Hepatic stellate cell (primary cell): ENCODE measurements around the gene SMG6.

Source experiments
- DNase-seq: peaks from one replicate; pipeline ENCODE4 v3.0.0; 2011; ENCODE audit warnings: low spot score

SMG6 gene

DNA sequence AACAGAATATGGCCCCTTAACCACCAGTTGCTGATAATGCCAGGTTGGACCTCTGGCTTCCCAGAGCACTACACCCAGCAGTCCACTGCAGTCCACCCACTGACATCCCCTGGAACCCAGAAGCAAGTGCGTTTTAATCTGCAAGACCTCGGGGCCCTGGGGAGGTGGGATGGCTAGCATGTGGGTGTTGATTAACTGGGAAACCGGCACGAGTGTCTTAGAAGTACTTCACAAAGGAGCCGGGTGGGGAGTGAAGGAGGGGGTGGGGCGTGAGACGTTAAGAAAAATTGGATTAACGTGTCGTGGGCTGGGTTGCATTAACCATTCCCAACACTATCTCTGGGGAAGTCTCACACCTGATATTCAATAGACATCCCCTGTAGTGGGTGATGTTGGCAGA, 254.8 kb downstream of the SMG6 start:
- no peak for DNase-seq

DNA sequence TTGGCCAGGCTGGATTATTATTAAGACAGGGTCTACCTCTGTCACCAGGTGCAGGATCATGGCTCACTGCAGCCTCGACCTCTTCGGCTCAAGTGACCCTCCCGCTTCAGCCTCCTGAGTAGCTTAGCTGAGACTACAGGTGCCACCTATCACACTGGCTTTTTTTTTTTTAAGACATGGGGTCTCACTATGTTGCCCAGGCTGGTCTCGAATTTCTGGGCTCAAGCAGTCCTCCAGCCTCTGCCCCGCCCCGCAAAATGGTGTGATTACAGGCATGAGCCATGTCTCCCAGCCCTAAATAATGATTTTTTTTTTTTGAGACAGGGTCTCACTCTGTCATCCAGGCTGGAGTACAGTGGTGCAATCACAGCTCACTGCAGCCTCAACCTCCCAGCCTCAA, 256.0 kb downstream of the SMG6 start:
- no peak for DNase-seq

DNA sequence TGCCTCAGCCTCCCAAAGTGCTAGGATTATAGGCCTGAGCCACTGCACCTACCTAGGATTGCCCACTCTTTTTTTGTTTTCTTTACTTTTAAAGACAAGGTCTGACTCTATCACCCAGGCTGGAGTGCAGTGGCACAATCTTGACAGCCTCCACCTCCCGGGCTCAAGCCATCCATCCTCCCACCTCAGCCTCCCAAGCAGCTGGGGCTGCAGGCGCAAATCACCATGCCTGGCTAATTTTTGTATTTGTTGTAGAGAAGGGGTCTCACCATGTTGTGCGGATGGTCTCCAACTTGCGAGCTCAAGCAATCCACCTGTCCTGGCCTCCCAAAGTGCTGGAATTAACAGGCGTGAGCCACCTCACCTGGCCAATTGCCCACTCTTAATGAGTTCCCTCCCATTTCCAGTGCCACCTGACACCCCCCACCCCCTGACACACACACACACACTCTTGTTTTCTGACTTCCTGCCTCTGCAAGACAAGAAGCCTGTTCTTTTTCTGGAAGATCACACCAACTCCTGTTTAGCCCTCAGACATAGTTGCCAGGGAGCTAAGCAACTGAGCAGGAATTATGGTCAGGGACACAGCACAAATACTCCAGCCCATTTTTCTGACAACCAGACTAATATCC, 259.2 kb downstream of the SMG6 start:
- no peak for DNase-seq

DNA sequence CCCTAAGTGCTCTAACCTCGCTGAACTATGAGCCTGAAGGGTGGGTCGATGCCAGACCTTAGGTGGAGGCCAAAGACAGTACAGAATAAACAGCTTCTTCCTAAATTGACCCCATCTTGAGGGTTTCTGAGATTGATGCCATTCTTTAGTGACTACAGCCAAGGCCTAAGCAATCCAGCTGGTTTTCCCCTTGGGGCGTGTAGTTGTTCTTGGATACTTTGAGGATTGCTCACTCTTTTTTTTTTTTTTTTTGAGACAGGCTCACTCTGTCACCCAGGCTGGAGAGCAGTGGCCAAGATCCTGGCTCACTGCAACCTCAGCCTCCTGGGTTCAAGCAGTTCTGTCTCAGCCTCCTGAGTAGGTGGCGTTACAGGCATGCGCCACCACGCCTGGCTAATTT, 259.8 kb downstream of the SMG6 start:
- DNase-seq: peak; percentile 86

DNA sequence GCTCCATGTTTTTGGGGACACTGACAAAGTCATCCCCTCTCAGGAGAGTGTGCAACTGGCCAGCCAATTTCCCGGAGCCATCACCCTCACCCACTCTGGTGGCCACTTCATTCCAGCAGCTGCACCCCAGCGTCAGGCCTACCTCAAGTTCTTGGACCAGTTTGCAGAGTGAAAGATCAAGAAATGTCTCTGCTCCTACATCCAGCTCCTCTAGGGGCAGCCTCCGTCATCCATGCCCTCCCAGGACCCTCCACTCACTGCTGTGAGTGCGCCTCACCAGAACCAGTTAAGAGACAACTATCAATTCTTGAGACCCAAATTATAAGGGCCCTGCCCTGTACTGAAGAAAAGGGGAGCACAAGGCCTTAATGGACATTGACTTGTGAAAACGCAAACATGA, 260.7 kb downstream of the SMG6 start:
- DNase-seq: no peak

DNA sequence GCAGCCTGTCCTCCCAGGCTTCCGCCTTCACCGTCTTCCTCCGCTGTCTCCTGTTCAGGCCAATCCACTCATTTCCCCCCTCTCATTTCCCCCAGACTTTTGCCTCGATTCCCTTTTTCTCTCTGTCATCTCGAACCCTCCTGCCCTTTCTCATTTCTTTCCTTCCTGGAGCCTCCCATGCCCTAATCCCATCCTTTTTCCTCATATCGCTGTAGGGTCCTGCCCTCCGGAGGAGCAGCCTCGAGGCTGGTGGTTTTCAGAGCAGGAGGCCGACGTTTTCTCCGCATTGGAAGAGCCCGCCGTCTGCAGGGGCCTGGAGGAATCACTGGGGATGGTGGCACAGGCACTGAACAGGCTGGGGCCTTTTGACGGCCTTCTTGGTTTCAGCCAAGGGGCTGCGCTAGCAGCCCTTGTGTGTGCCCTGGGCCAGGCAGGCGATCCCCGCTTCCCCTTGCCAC, 261.2 kb downstream of the SMG6 start:
- DNase-seq: no peak

DNA sequence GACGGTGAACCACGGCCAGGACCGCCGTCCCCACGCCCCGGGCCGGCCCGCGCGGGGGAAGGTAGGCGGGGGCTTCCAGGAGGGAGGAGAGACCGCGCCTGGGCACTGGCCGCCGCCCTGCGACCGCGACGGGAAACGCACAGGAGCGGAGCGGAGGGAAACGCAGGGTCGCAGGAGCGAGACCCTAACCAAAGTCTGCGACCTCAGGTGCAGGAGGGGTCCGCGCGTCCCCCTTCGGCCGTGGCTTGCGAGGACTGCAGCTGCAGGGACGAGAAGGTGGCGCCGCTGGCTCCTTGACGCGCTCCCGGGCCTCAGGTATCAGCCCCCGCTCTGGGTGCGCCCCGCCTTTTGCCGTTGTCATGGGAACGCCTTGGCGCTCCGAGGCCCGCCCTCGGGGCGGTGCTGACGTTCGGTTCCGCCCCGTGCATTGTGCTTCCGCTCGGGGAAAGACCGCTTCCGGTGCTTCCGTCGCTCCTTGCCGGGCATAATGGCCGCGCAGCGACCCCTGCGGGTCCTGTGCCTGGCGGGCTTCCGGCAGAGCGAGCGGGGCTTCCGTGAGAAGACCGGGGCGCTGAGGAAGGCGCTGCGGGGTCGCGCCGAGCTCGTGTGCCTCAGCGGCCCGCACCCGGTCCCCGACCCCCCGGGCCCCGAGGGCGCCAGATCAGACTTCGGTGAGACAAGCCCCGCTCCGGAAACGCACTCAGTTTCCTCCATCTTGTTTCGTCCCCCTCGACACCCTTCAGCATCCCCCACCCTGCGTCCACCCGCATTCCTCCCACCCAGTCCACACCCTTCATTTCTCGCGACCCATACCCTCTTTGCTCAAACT, 261.8 kb downstream of the SMG6 start, which contains the start of gene OVCA2:
OVCA2 (plus strand) TSS at position 462 of the 829 bp plus-strand sequence; CDS start at position 488, 26 bp downstream.
- DNase-seq: peak; percentile 92

DNA sequence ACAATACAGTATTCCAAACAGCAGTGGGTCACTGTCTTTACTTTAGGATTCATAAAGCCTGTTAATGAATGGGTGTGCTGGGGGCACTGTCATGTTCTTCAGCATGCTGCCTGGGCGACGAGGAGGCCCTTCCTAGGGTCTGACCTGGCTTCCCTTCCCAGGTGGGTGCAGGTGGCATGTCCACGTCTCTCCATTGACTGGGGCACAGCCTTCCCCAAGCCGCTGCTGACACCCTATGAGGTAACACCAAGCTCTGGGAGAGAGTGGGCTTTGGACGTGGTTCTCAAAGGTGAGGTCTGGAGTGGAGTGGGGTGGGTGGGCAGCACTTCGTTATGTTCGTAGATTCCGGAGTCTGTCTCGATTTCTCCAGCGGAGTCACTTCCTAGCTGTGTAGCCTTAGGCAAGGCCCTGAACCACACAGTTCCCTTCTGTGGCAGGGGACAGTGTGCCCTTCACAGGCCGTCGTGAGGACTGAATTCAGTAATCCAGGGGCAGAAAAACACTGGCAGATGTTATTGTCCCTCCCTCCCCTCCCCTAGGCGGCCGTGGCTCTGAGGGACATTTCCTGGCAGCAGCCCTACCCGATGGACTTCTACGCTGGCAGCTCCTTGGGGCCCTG, 262.5 kb downstream of the SMG6 start:
- no peak for DNase-seq

DNA sequence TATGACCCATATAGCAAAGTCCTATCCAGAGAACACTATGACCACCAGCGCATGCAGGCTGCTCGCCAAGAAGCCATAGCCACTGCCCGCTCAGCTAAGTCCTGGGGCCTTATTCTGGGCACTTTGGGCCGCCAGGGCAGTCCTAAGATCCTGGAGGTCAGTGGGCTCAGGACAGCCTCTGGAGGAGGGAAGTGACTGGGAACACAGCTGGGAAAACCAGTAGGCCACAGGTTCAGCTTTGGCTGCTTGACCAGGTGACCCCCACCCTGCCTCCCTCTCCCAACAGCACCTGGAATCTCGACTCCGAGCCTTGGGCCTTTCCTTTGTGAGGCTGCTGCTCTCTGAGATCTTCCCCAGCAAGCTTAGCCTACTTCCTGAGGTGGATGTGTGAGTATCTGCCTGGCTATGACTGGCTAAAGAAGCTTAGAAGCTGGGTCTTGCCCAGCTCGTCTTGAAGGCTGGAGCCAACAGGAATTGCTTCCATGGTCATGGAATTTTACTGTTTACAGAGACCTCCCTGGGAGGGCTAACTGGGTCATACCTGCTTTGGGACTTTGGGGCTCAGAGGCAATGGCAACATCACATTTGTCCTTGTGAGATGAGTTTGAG, 263.3 kb downstream of the SMG6 start:
- no peak for DNase-seq

DNA sequence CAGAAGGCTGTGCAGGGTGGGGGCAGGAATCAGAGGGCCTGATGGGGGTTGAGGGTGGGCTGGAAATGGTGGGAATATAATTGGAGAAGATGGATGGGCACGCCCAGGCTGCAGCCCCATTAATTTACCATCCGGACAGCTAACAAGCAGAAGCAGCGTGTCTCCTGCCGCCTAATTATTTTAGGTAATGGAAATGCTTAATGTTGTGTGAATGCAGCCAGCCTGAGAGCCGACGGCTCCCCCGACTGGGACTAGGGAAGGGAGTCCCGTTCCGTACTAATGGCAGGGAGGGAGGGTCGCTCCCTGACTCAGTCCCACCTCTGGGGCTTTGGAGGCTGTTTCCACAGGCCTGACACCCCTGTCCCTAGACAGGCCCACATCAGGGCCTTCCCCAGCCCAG, 266.4 kb downstream of the SMG6 start:
- no peak for DNase-seq

DNA sequence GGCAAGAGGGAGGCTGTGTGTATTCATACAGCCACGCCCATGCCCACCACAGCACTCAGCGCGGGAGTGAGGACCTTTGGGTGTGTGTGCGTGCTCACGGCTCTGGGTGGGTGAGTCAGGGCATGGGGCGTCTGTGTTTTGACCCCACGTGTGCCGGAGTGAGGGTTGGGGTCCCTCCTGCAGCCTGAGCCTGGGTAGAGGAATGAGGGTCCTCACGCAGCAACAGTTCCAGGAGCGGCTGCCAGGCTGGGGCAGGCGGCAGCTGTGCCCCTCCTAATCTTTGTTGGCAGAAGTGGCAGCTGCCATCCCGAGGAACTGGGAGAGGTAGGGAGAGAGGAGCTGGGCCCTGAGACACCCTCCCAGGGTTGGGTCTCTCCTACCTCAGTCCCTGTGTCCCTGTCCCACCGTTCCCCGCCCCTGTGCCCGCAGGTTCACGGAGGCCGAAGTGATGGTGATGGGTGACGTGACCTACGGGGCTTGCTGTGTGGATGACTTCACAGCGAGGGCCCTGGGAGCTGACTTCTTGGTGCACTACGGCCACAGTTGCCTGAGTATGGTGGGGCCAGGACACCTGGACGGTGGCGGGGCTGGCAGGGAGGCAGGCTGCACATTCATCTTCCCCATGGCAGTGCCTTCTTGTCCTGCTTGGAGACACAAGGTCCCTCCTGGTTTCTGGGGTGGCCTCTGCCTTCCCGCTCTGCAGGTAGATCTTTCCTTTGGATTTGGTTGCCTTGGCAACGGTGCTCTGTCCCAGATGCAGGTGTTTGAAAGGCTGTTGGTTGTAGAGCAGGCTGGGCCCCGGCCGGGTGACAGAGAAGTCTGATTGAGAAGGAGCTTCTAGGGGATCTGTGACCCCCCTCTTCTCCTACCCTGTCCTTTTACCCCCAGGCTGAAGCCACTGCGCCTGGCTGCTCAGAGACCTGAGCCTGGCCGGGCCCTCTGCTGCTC, 267.8 kb downstream of the SMG6 start:
- no peak for DNase-seq

DNA sequence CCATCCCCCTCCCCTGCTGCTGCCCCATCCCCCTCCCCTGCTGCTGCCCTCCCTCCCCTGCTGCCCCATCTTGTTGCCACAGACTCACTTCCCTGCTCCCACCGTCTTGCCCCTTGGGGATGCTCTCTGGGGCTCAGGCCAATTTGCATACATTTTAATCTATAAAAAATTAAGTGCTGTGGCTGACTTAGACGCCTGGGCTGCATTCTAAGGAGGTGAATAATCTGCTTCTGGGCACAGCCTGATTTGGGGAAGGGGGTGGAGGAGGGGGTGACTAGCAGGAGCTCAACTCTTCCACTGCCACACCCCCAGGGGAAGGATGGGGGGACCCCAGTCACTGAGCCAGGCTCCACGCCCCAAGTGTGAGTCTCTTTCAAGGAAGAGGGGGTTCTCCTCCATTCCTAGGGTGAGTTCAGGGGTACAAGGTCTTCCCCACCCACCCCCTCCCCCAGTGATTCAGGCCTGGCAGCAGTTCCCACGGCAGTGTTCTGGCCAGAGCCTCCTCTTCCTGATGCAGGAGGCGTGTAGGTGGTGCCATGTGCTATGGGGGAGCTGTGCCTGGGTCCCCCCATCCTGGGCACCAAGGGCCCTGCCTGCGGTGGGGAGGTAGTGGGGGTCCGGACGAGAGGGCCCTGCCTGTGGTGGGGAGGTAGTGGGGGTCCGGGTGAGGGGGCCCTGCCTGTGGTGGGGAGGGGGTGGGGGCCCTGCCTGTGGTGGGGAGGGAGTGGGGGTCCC, 268.6 kb downstream of the SMG6 start:
- peak; percentile 65 for DNase-seq

DNA sequence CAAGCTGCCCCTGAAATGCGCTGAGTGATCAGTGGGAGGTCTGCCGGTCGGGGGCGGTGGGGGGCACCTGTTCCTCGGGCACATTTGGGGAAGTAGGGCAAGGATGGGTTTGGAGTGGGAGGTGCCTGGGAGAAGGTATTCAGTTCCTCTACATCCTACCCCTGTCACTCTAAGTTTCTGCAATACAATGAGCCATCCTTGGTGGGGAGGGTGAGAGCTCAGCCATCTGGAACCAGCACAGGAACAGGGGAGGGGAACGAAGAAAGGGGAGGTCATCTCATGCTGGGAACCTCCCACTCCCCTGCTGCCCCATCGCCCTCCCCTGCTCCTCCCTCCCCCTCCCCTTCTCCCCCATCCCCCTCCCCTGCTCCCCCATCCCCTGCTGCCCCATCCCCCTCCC, 269.4 kb downstream of the SMG6 start:
- no peak for DNase-seq

DNA sequence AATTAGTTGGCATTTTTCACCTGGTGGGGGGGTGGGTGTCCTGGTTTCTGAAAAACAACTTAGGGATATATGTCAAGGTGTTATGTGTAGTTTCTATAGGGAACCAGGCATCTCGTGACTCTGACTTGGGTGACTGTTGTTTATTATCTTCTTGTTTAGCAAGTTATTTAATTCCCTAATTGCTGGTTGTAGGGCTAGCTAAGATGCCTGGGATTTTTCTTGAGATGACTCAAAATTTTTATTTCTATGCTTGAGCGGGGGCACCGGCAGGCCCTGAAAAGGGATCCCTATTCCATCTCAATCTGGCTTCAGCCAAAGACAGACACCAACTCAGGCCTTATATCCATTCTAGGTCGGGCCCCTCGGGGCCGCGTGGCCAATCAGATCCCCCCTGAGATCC, 270.4 kb downstream of the SMG6 start:
- DNase-seq: no peak

DNA sequence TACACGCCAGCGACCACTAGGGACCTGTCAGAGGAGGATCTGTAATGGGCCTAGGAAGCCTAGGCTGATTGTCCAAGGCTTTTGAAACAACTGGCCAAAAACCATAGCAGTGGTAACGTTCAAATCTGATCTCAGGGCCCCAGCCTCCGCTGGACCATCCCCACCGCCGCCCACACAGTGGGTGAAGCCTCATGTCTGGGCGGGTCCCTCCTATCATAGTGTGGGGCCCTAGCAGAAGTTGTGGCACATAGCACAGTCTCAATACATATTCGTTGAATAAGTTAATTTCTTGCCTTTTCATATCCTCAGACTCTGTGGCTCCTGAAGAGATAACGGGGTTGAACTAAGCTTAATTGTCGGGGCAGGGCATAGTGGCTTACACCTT, 272.8 kb downstream of the SMG6 start:
- no peak for DNase-seq

DNA sequence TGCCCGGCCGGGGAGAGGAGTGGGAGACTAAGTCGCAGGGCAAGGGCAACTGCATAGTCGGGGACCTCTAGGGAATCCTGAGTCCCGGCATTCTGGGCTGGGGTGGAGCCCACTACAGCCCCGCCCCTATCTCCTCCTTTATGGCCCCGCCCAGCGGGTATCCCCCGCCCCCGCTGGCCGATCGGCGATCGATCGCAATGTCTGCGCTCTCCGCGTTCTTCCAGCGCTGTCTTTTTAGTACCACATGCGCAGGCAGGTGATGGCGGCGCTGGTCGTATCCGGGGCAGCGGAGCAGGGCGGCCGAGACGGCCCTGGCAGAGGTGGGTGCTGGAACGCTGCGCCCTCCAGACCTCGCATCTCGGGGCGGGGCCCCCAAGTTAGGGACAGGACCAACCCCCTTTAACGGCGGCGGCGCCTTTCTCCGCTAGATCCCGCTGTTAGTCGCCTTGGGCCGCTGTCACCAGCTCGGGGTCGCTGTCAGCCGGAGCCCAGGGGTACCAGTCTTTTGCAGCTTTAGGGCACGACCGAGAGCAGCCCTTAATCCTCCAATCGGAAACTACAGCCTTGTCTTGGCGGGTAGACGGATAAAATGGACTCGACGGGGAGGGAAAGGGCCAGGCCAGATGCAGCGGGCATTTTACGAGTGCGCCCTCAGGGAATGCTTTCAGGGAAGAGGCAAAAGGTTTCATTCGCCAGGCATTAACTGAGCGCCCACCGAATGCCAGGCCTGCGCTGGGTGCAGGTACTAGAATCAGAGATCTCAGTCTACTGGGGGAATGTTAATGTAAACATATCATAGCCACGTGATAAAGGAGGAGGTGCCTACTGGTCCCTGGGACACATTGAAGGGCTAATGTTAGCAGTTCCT, 273.4 kb downstream of the SMG6 start, which contains the start of gene DPH1:
DPH1 (plus strand) TSS at position 243 of the 868 bp plus-strand sequence; CDS start at position 260, 17 bp downstream.
- peak; percentile 97 for DNase-seq

DNA sequence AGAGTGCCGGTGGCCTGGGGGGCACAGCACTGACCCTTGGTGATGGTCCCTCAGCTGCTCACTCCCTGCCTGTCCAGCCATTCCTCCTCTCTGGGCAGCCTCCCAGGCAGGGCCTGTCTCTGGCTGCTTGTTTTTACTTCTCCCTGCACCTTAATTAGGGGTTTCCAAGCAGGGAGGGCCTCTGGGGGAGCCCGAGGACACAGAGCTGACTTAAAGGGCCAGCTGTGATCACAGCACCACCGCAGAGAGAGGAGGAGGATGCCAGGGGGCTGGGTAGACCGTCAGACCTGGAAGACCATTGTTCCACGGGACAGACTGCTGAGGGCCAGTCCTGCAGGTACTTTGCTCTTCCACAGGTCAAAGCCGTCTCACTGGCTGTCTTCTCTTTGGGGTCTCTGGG, 274.8 kb downstream of the SMG6 start:
- DNase-seq: no peak

DNA sequence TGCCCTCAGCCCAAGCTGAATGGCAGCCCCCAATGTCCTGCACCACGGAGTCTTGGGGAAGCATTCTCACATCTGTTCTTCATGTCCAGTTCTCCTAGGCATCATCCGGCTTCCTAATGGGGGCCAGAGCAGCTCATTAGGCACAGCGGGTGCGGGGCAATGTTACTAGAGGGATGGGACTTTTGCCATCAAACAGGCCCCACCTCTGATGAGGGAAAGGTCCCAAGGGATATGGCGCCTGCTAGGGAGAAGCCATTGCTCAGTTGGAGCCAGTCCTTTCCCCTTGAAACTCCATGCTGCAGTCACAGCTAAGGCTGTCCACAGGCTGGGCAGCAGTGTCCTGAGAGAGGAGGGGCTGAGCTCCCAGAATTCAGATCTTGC, 275.4 kb downstream of the SMG6 start:
- no peak for DNase-seq

DNA sequence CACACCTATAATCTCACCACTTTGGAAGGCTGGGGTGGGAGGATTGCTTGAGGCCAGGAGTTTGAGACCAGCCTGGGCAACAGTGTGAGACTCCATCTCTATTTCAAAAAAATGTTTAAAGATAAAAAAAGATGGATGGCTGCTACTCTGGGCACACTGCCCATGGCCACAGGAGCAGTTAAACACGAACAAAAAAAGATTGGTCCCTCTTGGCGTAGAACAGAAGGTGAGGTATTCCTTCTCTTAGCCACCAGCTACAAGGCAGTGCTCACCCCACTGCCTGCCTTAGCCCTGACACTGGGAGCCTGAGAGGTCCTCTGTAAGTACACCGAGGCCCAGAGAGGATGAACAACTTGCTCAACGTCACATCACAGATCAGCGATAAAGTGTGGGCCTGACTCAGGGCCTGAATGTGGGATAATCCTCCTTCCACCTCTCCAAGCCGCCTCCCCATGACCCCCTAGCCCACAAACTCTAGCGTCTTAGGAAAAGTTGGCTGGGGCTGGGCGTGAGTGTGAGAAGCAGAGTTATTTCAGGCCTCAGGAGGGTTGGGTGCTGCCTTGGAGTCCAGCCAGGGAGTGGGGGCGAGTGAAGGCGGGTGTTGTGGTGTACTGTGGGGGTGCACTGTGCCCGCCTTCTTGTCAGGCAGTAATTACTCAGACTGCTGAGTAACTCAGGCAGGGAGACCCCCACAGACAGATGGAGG, 275.9 kb downstream of the SMG6 start:
- DNase-seq: no peak
